IPS DF 19.7 (cell line): Measurements from ENCODE around the gene GBP5.
"Not testable (repeated sequence)": the region's sequence is repeated elsewhere in the genome, so short reads cannot be mapped to it uniquely, and the experiment has no call there.

ENCODE experiments used
- DNase-seq: peaks from one replicate; pipeline ENCODE4 v3.0.0-alpha.2; 2013; ENCODE audit warnings: low read depth, low spot score

GBP5 gene

GRCh38 chr1:89280766-89281165 is 8.1 kb upstream of the GBP5 start:
- no peak for DNase-seq

GRCh38 chr1:89279011-89279466 is 6.4 kb upstream of the GBP5 start:
- no peak for DNase-seq

- no peak for DNase-seq
Measured at GRCh38 chr1:89277725-89278124, 5.1 kb upstream of the GBP5 start.

- no peak for DNase-seq
Measured at GRCh38 chr1:89276690-89277089, 4.0 kb upstream of the GBP5 start.

GRCh38 chr1:89274411-89274857 is 1.8 kb upstream of the GBP5 start:
- no peak for DNase-seq

- DNase-seq, result no peak
Measured at GRCh38 chr1:89273324-89273778, 691 bp upstream of the GBP5 start.

- no peak for DNase-seq
Measured at GRCh38 chr1:89271341-89272015, 1.2 kb downstream of the GBP5 start.

GRCh38 chr1:89270423-89270822 is 2.2 kb downstream of the GBP5 start:
- DNase-seq, result no peak

GRCh38 chr1:89269277-89269676 is 3.4 kb downstream of the GBP5 start:
- no peak for DNase-seq

GRCh38 chr1:89262643-89263042 is 10.0 kb downstream of the GBP5 start:
- DNase-seq, result no peak

- DNase-seq, result no peak
Measured at GRCh38 chr1:89261926-89262515, 10.6 kb downstream of the GBP5 start.

GRCh38 chr1:89260566-89261255 is 11.9 kb downstream of the GBP5 start:
- no peak for DNase-seq

GRCh38 chr1:89260042-89260441 is 12.6 kb downstream of the GBP5 start:
- no peak for DNase-seq

- no peak for DNase-seq
Measured at GRCh38 chr1:89259283-89259971, 13.2 kb downstream of the GBP5 start.

- no peak for DNase-seq
Measured at GRCh38 chr1:89257041-89257440, 15.6 kb downstream of the GBP5 start.

- DNase-seq, result not testable (repeated sequence)
Measured at GRCh38 chr1:89255581-89255980, 17.1 kb downstream of the GBP5 start.

GRCh38 chr1:89254658-89255287 is 17.9 kb downstream of the GBP5 start:
- no peak for DNase-seq

GRCh38 chr1:89243046-89243445 is 29.6 kb downstream of the GBP5 start:
- DNase-seq, result no peak
